ENCODE data around the gene NDUFV1.
"Not testable (repeated sequence)": the region's sequence is repeated elsewhere in the genome, so short reads cannot be mapped to it uniquely, and the experiment has no call there.

The NDUFV1 gene

DNA sequence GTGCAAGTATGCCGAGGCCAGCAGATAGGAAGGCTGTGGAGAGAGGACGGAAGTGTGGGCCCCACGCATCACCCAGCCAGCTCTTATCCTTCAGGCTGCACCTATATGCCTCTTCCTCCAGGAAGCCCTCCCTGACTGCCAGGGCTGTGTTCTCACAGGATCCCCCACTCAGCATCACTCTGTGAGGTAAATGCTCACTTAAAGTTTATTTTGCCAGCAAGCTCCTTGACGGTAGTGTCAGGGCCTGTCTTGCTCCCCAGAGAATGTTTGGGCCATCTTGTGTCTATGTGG is 28.4 kb downstream of the NDUFV1 start:
- Histone ChIP-seq H3K27me3 (ENCODE audit: control insufficient read depth in 1 of 2, insufficient read depth in 2 of 2, low read length in 2 of 2) (peaks cover 2 to 6% of the 10 kb centered on the region in 2 donors), H3K4me1 (ENCODE audit: control insufficient read depth, insufficient read depth, low read length) (peaks cover 8% of the 10 kb centered on the region), H3K36me3 (ENCODE audit: control insufficient read depth in 2 of 2, insufficient read depth in 2 of 2, low read length in 2 of 2) (no peaks in the 10 kb centered on the region), H3K27ac (ENCODE audit: low read length) (no peak overlapping the region), H3K9ac (ENCODE audit: low read length in 2 of 2) (no peak overlapping the region), H3K9me3 (ENCODE audit: control insufficient read depth in 2 of 2, low read length in 2 of 2) (no peaks in the 10 kb centered on the region), H3K4me3 (ENCODE audit: low read length in 2 of 2) (no peak overlapping the region)

DNA sequence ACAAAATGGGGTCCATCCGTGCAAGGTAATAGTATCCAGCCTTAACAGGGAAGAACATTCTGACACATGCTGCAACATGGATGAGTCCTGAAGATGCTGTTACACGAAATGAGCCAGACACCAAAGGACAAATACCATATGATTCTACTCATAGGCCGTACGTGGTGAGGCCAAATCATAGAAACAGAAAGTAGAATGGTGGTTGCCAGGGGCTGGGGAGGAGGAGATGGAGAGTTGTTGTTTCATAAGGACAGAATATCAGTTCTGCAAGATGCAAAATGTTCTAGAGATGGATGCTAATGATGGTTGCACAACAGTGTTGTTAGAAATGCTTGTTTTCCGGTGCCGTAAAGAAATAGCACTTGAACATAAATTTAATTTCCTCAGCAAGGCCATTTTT is 30.2 kb downstream of the NDUFV1 start:
- H3K4me1 ChIP-seq (ENCODE audit: control insufficient read depth, insufficient read depth, low read length): no peaks in the 10 kb centered on the region
- H3K27ac ChIP-seq (ENCODE audit: low read length): no peak overlapping the region
- H3K9ac ChIP-seq (ENCODE audit: low read length in 2 of 2): no peak overlapping the region
- H3K4me3 ChIP-seq (ENCODE audit: low read length in 2 of 2): no peak overlapping the region
- peaks cover 4 to 9% of the 10 kb centered on the region in 2 donors for H3K27me3 ChIP-seq (ENCODE audit: control insufficient read depth in 1 of 2, insufficient read depth in 2 of 2, low read length in 2 of 2)
- H3K9me3 ChIP-seq (ENCODE audit: control insufficient read depth in 2 of 2, low read length in 2 of 2): no peaks in the 10 kb centered on the region
- no peaks in the 10 kb centered on the region for H3K36me3 ChIP-seq (ENCODE audit: control insufficient read depth in 2 of 2, insufficient read depth in 2 of 2, low read length in 2 of 2)

- not testable (repeated sequence) for H3K9me3 ChIP-seq (ENCODE audit: control insufficient read depth in 2 of 2, low read length in 2 of 2); H3K4me1 ChIP-seq (ENCODE audit: control insufficient read depth, insufficient read depth, low read length); H3K27me3 ChIP-seq (ENCODE audit: control insufficient read depth in 1 of 2, insufficient read depth in 2 of 2, low read length in 2 of 2); H3K4me3 ChIP-seq (ENCODE audit: low read length in 2 of 2); H3K36me3 ChIP-seq (ENCODE audit: control insufficient read depth in 2 of 2, insufficient read depth in 2 of 2, low read length in 2 of 2); H3K9ac ChIP-seq (ENCODE audit: low read length in 2 of 2); H3K27ac ChIP-seq (ENCODE audit: low read length)
Measured at GRCh38 chr11:67637441-67637840, 30.7 kb downstream of the NDUFV1 start.

DNA sequence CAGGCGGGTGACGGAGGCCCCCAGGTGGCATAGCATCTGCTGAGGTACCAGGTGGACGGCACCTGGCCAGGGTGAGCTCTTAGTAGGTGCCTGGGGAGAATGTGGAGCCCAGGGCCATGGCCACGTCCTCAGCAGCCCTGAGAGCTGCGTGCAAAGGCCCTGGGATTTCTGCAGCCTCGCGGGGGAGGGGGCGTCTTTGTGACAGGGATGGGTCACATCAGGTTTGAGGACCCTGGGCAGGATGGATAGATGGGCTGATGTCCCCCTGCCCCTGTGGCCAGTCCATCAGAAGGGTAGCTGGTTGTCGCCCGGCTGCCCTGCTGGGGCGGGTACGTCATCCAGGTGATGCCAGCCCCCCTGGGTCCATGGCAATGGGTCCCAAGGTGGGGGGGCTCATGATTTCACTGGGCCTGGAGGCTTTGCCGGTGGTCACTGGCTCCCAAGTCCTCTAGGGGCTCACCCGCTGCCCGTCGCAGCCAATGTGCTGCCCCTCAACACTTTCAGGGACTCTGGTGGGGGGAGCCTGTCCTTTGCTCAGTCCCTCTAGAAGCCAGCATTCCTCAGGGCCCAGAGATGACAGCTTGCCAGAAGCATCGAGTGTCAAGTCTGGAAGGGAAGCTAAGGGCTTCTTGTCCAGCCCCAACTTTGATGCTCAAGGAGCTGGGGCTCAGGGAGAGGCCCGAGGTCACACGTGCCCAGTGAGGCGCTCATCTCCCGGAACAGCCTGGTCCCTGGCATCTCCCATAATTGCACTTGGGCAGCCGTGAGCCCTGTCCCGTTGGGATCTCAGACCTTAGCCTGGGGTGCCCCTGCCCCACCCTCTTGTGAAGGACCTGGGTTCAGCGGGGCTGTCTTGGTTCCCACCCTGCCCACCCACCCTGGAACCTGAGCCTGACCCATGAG is 32.0 kb downstream of the NDUFV1 start:
- H3K36me3 ChIP-seq (ENCODE audit: control insufficient read depth in 2 of 2, insufficient read depth in 2 of 2, low read length in 2 of 2): no peaks in the 10 kb centered on the region
- H3K9me3 ChIP-seq (ENCODE audit: control insufficient read depth in 2 of 2, low read length in 2 of 2): no peaks in the 10 kb centered on the region
- no peak overlapping the region for H3K9ac ChIP-seq (ENCODE audit: low read length in 2 of 2)
- peaks cover 4 to 9% of the 10 kb centered on the region in 2 donors for H3K27me3 ChIP-seq (ENCODE audit: control insufficient read depth in 1 of 2, insufficient read depth in 2 of 2, low read length in 2 of 2)
- H3K27ac ChIP-seq (ENCODE audit: low read length): no peak overlapping the region
- no peaks in the 10 kb centered on the region for H3K4me1 ChIP-seq (ENCODE audit: control insufficient read depth, insufficient read depth, low read length)
- no peak overlapping the region for H3K4me3 ChIP-seq (ENCODE audit: low read length in 2 of 2)

GRCh38 chr11:67639438-67639859 is 32.7 kb downstream of the NDUFV1 start, which contains the start of gene TBX10:
Gene TBX10, minus strand, starts transcription at chr11:67639763. Its CDS starts 291 bp downstream, at chr11:67639472.
- H3K9ac ChIP-seq (ENCODE audit: low read length in 2 of 2): no peak within 1 kb of the TSS
- no peaks in the 10 kb centered on the region for H3K9me3 ChIP-seq (ENCODE audit: control insufficient read depth in 2 of 2, low read length in 2 of 2)
- H3K27me3 ChIP-seq (ENCODE audit: control insufficient read depth in 1 of 2, insufficient read depth in 2 of 2, low read length in 2 of 2): peaks cover 4 to 9% of the 10 kb centered on the region in 2 donors
- H3K4me1 ChIP-seq (ENCODE audit: control insufficient read depth, insufficient read depth, low read length): no peaks in the 10 kb centered on the region
- no peaks in the 10 kb centered on the region for H3K36me3 ChIP-seq (ENCODE audit: control insufficient read depth in 2 of 2, insufficient read depth in 2 of 2, low read length in 2 of 2)
- no peak within 1 kb of the TSS for H3K27ac ChIP-seq (ENCODE audit: low read length)
- no peak within 1 kb of the TSS for H3K4me3 ChIP-seq (ENCODE audit: low read length in 2 of 2)

- Histone ChIP-seq H3K27ac (ENCODE audit: low read length) (no peak overlapping the region), H3K4me1 (ENCODE audit: control insufficient read depth, insufficient read depth, low read length) (no peaks in the 10 kb centered on the region), H3K4me3 (ENCODE audit: low read length in 2 of 2) (no peak overlapping the region), H3K9me3 (ENCODE audit: control insufficient read depth in 2 of 2, low read length in 2 of 2) (no peaks in the 10 kb centered on the region), H3K27me3 (ENCODE audit: control insufficient read depth in 1 of 2, insufficient read depth in 2 of 2, low read length in 2 of 2) (peaks cover 4 to 9% of the 10 kb centered on the region in 2 donors), H3K9ac (ENCODE audit: low read length in 2 of 2) (no peak overlapping the region), H3K36me3 (ENCODE audit: control insufficient read depth in 2 of 2, insufficient read depth in 2 of 2, low read length in 2 of 2) (no peaks in the 10 kb centered on the region)
Measured at GRCh38 chr11:67640021-67640757, 33.5 kb downstream of the NDUFV1 start.

GRCh38 chr11:67640758-67641337 is 34.1 kb downstream of the NDUFV1 start:
- Histone ChIP-seq H3K9me3 (ENCODE audit: control insufficient read depth in 2 of 2, low read length in 2 of 2) (no peaks in the 10 kb centered on the region), H3K4me3 (ENCODE audit: low read length in 2 of 2) (no peak overlapping the region), H3K9ac (ENCODE audit: low read length in 2 of 2) (no peak overlapping the region), H3K27ac (ENCODE audit: low read length) (no peak overlapping the region), H3K27me3 (ENCODE audit: control insufficient read depth in 1 of 2, insufficient read depth in 2 of 2, low read length in 2 of 2) (peaks cover 4 to 9% of the 10 kb centered on the region in 2 donors), H3K36me3 (ENCODE audit: control insufficient read depth in 2 of 2, insufficient read depth in 2 of 2, low read length in 2 of 2) (no peaks in the 10 kb centered on the region), H3K4me1 (ENCODE audit: control insufficient read depth, insufficient read depth, low read length) (no peaks in the 10 kb centered on the region)

DNA sequence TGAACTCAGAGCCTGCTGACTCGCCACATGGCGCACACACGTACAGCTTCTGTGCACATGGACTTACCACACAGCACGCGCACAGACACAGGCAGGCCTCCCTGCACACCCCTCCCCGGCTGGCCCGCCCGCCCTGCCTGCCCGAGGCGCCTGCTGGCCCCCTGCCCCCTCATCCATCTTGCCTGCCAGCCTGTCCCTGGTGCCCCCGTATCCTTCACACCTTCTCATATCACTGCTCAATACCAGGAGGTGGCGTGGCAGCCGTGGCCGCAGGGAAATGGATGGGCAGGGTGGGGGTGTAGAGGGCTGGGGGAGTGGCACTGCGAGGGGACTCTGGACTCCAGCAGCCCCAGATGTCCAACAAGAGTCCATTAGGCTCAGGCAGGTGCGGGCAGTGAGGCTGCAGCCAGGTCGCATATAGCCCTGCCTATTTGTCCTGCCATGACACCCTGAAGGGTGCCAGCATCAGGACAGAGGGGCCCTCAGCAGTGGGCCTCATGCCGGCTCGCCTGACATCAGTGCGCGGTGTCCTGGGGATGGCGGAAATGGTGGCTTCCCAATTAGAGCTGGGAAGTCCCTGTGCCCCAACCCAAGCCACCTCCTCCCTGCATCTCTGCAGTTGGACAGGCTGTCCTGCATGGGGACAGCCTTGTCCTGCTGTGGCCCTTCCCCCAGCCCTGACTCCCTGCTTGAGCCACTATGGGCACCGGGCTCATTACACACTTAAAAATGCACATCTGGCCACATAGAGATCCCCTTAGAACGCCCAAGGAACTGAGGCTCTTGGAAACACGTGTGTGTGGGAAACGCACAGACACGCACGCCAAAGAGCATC is 34.8 kb downstream of the NDUFV1 start:
- H3K36me3 ChIP-seq (ENCODE audit: control insufficient read depth in 2 of 2, insufficient read depth in 2 of 2, low read length in 2 of 2): no peaks in the 10 kb centered on the region
- H3K4me1 ChIP-seq (ENCODE audit: control insufficient read depth, insufficient read depth, low read length): no peaks in the 10 kb centered on the region
- H3K27me3 ChIP-seq (ENCODE audit: control insufficient read depth in 1 of 2, insufficient read depth in 2 of 2, low read length in 2 of 2): peaks cover 4 to 9% of the 10 kb centered on the region in 2 donors
- H3K27ac ChIP-seq (ENCODE audit: low read length): no peak overlapping the region
- no peak overlapping the region for H3K4me3 ChIP-seq (ENCODE audit: low read length in 2 of 2)
- H3K9ac ChIP-seq (ENCODE audit: low read length in 2 of 2): no peak overlapping the region
- H3K9me3 ChIP-seq (ENCODE audit: control insufficient read depth in 2 of 2, low read length in 2 of 2): no peaks in the 10 kb centered on the region

DNA sequence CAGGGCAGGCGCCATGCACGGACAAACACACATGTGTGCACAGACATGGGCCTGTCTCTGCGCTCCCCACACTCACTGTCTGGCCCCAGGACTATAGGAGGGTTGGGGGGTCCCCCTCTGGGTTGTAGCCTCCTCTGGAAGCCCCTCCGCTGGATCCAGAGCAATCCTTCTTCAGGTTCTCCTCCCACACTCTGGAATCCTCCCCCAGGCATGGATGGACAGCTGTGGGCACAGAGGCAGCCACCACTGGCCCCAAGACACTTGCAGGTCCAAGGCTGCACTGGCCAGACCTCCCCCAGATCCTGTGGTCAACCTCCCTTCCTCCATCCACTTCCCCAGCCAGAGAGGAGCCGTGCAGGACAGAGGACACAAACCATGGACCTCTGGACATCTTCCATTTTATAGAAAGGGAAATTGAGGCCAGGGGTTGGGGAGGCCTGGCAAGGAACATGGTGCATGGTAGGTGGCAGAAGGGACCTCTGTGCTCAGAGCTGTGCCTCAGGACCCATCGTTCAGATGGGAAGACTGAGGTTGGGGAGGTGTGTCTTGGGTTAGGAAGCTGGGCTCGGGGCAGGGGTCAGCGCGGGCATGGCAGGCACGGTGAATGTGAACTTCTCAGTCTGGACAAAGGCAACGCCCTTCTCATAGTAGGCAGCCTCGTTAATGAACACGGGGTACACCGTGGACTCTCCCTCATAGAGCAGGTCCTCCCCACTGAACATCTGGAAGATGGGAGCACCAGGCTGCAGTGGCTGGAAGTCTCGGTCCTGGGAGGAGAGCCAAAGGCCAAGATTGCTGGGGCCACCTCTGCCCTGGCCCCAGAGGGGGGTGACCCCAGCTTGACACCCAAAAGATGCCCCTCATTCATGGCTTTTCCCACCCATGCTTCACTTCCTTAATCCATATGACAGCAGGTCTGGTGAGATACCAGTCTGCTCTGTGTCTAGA is 35.7 kb downstream of the NDUFV1 start:
- no peaks in the 10 kb centered on the region for H3K36me3 ChIP-seq (ENCODE audit: control insufficient read depth in 2 of 2, insufficient read depth in 2 of 2, low read length in 2 of 2)
- no peaks in the 10 kb centered on the region for H3K9me3 ChIP-seq (ENCODE audit: control insufficient read depth in 2 of 2, low read length in 2 of 2)
- H3K4me3 ChIP-seq (ENCODE audit: low read length in 2 of 2): no peak overlapping the region
- peaks cover 4 to 11% of the 10 kb centered on the region in 2 donors for H3K27me3 ChIP-seq (ENCODE audit: control insufficient read depth in 1 of 2, insufficient read depth in 2 of 2, low read length in 2 of 2)
- H3K27ac ChIP-seq (ENCODE audit: low read length): no peak overlapping the region
- no peaks in the 10 kb centered on the region for H3K4me1 ChIP-seq (ENCODE audit: control insufficient read depth, insufficient read depth, low read length)
- no peak overlapping the region for H3K9ac ChIP-seq (ENCODE audit: low read length in 2 of 2)

Measured in stomach smooth muscle (tissue), 2 donors.